AG04450 (cell line): ENCODE data around the gene LGALS3BP. TPM values are rescaled to one million over a fixed set of nuclear protein-coding genes. Genes with fewer than 3 reads are reported as not detected.

Source experiments
- CTCF ChIA-PET: fragments of 300-600, 350-600 bp; formaldehyde crosslinking; extraction: SDS; loops from one replicate; lab custom pipeline; 2022; ENCODE audit warnings: antibody characterized with exemption, inconsistent platforms; lab: Charles Lee
- POLR2A ChIA-PET: fragments of 350-600 bp; formaldehyde crosslinking; extraction: SDS; loops from one replicate; lab custom pipeline; 2021; ENCODE audit warnings: antibody characterized with exemption, inconsistent platforms; lab: Yijun Ruan, JAX
- DNase-seq: peaks from one replicate; pipeline ENCODE4 v3.0.0-alpha.2; 2011; ENCODE audit warnings: low read depth, low spot score
- H3K27ac ChIP-seq: one replicate; pipeline ENCODE4 v1.5.1; 2012; ENCODE audit warnings: low read depth, low read length, control low read depth
- H3K27me3 ChIP-seq: one replicate; pipeline ENCODE4 v1.6.0; 2012; ENCODE audit warnings: low read length; ENCODE audit not compliant: control insufficient read depth, insufficient read depth
- H3K4me3 ChIP-seq: 2 replicates; pipeline ENCODE4 v1.5.1; 2011; ENCODE audit warnings: mild to moderate bottlenecking, low read depth, low read length, control low read depth
- H3K9me3 ChIP-seq: 2 replicates; pipeline ENCODE4 v1.5.1; 2012; ENCODE audit warnings: low read length; ENCODE audit not compliant: control insufficient read depth, insufficient read depth
- CTCF ChIP-seq: IDR thresholded peaks from 2 replicates; pipeline ENCODE4 v1.5.1; 2011; ENCODE audit warnings: low read depth, low read length, control low read depth, inconsistent platforms
- polyA plus RNA-seq: library from polyadenylated mRNA; depleted of rRNA; stranded (reverse); fragments of >200 nt; gene quantifications from 2 replicates; pipeline ENCODE4 v1.2.3, GENCODE V29; 2011

LGALS3BP gene
- polyA plus RNA-seq, 1 experiment, result 126 TPM

DNA sequence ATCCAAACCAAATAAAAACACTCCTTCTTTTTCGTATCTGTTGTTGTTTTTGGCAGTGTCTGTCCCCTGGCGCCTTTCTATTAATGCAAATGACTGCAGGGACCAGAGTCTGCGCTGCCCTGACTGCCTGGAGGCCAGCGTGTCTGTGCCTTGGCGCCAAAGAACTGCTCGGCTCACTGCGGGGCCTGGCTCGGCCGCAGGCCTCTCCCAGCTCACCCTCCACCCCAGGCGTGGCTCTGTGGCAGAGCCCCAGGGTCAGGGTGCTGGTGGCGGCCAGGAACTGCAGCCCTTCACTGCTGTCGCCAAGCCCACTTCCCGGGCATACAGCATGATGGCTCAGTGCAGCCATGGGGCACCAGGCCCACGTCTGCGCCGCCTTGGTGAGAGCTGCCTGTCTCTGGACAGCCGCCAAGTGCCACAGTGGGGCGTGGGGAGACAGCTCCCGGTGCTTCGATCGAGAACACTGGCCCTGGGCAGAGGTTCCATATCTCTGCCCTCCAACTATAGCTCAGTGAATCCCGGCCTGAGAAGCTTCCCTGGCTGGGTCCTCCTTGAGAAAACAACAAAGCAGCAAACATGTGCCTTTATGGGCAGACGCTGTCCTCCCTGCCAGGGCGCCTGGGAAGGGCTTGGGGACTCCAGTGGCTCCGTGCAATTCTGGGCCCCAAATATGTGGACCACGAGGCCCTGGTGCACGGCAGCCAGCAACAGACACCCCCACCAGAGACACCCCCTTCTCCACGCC is 18.8 kb upstream of the LGALS3BP start:
- Histone ChIP-seq H3K27me3 (no peaks in the 10 kb centered on the region), H3K4me3 (no peak overlapping the region), H3K9me3 (peaks cover 12% of the 10 kb centered on the region; the same call in 1 of the 2 replicates), H3K27ac (peak overlapping the region; percentile 31)
- no peak for DNase-seq
- TF ChIP-seq CTCF, result no peak
- ChIA-PET CTCF (no interaction called here), POLR2A (no interaction called here)

GRCh38 chr17:78997881-78998280 is 18.2 kb upstream of the LGALS3BP start:
- H3K4me3 ChIP-seq, result no peak overlapping the region
- ChIA-PET POLR2A (no interaction called here), CTCF (interaction anchor here (0.6 kb wide), 1 partner anchor 27 kb away, joined by 3 read pairs; no protein-coding TSS in a partner anchor)
- H3K9me3 ChIP-seq, result peaks cover 13% of the 10 kb centered on the region; the same call in 1 of the 2 replicates
- DNase-seq, result no peak
- TF ChIP-seq CTCF, result no peak
- peak overlapping the region; percentile 31 for H3K27ac ChIP-seq
- H3K27me3 ChIP-seq, result no peaks in the 10 kb centered on the region

GRCh38 chr17:78997231-78997741 is 17.6 kb upstream of the LGALS3BP start:
- Histone ChIP-seq H3K9me3 (peaks cover 13% of the 10 kb centered on the region; the same call in 1 of the 2 replicates), H3K27ac (no peak overlapping the region), H3K4me3 (no peak overlapping the region), H3K27me3 (no peaks in the 10 kb centered on the region)
- POLR2A ChIA-PET, result no interaction called here
- no peak for TF ChIP-seq CTCF
- DNase-seq, result no peak
- CTCF ChIA-PET, result interaction anchor here (0.6 kb wide), 1 partner anchor 27 kb away, joined by 3 read pairs; no protein-coding TSS in a partner anchor

DNA sequence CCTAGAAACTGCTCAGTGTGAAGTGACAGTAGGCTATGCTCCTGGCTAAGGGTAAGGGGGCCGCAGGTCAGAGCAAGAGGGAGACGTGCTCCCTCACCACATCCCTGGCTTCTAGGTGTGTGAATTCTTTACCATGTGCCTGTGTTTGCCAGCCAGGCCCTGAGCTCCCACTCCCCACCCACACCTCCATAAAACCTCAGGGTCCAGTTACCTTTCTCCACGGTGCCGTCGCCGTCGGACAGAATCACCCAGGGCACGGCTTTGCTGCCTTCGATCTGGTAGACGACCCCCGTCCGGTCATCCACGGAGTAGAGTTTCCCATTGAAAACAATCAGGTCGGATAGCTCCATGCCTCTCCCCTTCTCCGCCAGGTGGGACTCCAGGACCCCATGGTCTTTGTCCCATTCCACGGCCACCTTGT is 17.1 kb upstream of the LGALS3BP start:
- DNase-seq, result no peak
- CTCF ChIA-PET, result no interaction called here
- TF ChIP-seq CTCF, result no peak
- no peaks in the 10 kb centered on the region for H3K27me3 ChIP-seq
- POLR2A ChIA-PET, result no interaction called here
- peaks cover 13% of the 10 kb centered on the region; the same call in 1 of the 2 replicates for H3K9me3 ChIP-seq
- H3K27ac ChIP-seq, result no peak overlapping the region
- no peak overlapping the region for H3K4me3 ChIP-seq
